NCI-H748 (cell line): ENCODE data around the gene MAP3K4.

Source experiments
- DNase-seq: peaks from one replicate; lab custom pipeline; 2025; ENCODE audit not compliant: unreplicated experiment; lab: John Stamatoyannopoulos, UW

The MAP3K4 gene, protein sequence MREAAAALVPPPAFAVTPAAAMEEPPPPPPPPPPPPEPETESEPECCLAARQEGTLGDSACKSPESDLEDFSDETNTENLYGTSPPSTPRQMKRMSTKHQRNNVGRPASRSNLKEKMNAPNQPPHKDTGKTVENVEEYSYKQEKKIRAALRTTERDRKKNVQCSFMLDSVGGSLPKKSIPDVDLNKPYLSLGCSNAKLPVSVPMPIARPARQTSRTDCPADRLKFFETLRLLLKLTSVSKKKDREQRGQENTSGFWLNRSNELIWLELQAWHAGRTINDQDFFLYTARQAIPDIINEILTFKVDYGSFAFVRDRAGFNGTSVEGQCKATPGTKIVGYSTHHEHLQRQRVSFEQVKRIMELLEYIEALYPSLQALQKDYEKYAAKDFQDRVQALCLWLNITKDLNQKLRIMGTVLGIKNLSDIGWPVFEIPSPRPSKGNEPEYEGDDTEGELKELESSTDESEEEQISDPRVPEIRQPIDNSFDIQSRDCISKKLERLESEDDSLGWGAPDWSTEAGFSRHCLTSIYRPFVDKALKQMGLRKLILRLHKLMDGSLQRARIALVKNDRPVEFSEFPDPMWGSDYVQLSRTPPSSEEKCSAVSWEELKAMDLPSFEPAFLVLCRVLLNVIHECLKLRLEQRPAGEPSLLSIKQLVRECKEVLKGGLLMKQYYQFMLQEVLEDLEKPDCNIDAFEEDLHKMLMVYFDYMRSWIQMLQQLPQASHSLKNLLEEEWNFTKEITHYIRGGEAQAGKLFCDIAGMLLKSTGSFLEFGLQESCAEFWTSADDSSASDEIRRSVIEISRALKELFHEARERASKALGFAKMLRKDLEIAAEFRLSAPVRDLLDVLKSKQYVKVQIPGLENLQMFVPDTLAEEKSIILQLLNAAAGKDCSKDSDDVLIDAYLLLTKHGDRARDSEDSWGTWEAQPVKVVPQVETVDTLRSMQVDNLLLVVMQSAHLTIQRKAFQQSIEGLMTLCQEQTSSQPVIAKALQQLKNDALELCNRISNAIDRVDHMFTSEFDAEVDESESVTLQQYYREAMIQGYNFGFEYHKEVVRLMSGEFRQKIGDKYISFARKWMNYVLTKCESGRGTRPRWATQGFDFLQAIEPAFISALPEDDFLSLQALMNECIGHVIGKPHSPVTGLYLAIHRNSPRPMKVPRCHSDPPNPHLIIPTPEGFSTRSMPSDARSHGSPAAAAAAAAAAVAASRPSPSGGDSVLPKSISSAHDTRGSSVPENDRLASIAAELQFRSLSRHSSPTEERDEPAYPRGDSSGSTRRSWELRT (N-terminal part only)

DNA sequence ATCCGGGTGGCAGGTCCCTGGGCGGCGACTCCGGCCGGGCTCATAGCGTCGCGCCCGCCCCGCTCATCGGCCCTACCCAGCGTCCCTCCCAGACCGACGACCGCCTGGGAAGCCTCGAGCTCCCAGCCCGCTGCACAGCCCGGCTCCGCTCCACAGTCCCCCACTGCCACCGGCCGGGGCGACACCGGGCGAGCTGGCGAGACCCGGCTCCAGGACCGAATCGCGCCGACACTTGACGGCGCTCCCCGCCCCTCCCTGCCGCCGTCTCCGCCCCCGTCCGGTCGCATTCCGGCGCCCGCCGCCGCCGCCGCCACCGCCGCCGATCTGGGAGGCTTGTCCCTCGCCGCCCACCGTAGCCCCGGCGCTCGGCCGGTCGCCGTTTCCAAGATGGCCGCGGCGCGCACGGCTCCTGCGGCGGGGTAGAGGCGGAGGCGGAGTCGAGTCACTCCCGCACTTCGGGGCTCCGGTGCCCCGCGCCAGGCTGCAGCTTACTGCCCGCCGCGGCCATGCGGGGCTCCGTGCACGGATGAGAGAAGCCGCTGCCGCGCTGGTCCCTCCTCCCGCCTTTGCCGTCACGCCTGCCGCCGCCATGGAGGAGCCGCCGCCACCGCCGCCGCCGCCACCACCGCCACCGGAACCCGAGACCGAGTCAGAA lies at the start of gene MAP3K4:
Gene MAP3K4, plus strand, starts transcription at position 364 of the 655 bp plus-strand sequence. Its CDS starts 163 bp downstream, at position 527.
- peak; percentile 86 for DNase-seq

DNA sequence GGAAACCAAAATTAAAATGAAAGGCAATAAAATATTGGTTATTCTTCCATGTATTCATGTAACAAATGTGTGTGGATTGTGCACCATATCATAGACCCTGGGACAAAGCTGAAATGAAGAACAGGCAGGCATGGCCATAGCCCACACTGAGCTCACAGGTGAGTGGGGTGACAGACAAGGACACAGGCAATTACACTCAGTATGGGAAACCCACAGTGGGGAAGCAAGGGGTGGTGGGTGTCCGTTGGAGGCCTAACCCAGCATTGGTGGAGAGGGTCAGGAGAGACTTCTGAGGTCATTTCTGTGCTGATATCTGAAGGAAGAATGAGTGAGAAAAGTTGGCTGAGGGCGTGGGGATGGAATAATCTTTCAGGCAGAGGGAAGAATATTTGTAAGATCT lies 47.6 kb upstream of the MAP3K4 start:
- DNase-seq, result no peak

DNA sequence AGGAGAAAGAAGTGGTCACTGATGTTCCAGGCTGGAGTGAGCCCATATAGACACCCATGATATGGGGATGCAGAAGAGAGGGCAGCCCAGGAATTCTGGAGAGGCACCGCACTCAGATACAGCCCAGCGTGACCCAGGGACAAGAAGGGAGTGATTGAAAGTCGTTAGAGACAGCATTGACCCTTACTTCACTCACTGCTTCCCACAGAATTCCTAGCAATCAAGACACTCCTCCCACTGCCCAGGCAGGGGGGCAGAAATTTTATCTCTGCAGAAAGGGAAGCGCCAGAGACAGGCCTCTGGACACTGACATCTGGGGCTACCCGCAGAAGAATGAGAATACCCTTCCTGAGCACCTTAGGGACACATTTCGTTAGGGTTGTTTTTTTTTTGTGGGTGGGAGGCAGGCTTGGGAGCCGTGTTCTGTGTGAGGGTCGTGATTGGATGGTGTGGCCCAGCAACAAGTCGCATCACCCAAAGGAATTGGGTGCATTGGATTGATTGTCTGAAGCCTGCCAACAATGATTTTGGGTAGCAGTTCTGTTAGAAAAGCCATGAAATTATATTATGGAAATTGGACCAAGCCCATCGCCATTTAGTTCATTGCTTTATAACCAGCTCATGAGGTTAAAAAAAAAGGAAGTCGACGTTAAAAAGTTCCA lies 45.9 kb upstream of the MAP3K4 start:
- DNase-seq, result no peak

DNA sequence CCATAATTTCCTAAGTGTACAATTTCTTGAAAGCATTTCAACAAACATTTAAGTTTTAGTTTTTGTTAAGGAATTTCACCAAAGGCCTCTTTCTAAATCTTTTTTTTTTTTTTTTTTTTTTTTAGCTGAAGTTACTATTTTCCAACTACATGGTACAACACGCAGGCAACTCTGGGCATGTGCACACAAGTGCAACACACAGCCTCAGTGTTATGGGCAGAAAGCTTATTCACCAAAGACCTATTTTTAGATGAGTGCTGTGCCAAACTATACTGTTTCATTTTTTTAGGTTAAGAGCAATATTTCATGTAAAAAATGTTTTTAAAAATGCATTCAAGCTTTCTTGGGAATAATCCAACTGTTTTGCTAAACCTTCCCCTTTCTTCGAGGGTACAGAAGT lies 42.0 kb upstream of the MAP3K4 start:
- no peak for DNase-seq

DNA sequence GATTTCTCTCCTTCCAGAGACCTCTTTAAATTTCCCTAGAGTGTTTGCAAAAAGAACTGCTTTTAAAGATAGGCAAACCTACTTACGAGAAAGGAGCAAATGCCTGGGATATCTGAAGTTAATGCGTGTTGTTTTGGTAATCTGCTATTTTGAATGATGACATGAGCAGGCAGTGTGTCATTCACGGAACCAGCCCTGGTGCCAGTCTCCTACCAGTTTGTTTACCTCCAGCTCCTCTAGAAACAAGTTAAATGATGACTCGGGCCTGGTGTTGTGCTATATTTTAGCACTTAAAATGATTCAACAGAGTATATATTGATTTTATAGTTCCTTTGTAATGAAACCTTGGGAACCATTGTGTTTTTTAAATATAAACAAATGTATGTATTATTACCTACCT lies 41.1 kb upstream of the MAP3K4 start:
- peak; percentile 37 for DNase-seq

DNA sequence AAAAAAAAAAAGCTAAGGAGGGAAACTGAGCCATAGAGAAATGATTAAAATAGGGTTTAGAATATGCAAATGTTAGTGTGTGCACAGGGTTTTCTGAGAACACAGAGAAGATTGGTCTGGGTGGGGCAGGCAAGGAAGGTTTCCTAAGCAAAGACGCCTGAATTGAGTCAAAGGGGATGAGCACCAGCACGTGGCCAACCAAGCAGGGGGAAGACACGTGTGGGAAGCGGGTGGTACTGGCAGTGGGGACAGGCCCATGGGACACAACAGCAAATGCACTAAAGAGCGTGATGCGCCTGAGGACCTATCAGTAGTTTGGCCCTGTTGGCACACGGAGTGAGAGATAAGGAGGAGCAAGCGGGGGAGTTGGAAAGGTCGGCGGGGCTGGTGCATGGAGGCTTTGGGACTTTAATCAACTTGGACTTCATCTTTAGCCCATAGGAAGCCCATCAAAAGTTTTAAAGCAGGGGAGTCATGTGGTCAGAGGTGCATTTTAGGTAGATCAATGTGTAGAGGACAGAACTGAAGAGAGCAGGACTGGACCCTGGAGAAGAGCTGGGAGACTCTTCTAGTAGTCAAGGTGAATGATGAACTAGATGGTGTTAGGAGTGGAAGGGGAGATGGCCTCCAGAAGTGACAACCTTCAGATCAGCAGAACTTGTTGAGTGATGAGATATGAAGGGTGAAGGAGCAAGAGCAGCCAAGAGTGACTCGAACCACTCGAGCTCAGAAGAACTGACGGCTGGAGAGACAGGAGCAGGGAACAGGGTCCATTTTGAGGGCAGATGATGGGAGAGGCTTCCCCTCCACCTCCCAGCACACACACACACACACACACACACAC lies 40.2 kb upstream of the MAP3K4 start:
- no peak for DNase-seq

DNA sequence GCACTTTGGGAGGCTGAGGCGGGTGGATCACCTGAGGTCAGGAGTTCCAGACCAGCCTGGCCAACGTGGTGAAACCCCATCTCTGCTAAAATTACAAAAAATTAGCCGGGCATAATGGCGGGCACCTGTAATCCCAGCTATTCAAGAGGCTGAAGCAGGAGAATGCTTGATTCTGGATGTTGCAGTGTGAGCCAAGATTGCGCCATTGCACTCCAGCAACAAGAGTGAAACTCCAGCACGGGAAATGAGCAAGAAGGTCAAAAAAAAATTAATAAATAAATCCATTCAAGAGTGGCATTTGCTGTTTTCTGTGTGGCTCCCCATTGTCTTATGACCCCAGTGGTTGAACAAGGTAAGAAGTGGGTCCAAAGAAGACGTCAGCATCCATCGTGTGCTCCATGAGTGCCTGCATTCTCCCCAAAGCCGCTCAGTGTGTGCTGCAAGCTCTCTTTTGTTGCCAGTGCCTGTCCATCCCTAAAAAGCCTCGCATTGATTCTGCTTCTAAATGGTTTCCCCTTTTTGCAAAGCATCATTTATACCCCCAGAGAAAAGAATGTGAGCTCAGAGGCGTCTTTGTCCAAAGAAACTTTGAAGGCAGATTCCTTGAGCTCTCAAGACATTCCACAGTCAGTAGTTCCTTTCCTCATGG lies 38.8 kb upstream of the MAP3K4 start:
- DNase-seq, result no peak

DNA sequence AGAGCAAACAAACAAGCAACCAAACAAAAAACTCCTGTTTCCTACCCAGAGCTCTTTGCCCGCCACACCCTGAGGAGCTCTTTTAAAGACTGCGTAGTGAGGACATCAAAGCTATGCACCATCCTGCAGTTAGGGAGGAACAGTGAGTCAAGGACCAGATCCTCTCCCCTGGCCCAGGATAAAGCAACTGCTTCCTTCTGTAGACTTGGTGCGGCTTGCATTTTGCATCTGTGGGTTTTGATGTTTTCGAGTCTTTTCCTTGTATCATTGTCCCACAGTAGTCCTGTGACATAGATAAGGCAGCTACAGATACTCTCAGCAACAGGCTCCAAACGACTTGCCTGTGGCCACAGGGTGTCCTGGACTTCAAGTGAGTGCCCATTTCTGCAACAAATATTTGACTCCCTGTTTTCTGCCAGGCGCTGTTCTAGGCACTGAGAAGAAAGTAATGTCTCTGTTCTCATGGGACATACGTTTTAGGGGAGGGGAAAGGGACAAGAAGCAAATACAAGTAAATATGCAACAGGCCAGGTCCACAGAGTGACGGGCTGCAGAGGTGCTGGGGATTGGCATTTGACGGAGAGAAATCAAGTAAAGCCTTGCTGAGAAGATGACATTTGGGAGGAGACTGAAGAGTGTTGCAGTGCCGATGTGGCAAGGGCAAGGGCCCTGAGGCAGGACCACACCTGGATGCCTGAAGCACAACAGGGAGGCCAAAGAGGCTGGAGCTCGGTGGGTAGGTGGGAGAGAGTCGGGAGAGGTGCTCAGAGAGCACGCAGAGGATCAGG lies 35.9 kb upstream of the MAP3K4 start:
- DNase-seq, result no peak

DNA sequence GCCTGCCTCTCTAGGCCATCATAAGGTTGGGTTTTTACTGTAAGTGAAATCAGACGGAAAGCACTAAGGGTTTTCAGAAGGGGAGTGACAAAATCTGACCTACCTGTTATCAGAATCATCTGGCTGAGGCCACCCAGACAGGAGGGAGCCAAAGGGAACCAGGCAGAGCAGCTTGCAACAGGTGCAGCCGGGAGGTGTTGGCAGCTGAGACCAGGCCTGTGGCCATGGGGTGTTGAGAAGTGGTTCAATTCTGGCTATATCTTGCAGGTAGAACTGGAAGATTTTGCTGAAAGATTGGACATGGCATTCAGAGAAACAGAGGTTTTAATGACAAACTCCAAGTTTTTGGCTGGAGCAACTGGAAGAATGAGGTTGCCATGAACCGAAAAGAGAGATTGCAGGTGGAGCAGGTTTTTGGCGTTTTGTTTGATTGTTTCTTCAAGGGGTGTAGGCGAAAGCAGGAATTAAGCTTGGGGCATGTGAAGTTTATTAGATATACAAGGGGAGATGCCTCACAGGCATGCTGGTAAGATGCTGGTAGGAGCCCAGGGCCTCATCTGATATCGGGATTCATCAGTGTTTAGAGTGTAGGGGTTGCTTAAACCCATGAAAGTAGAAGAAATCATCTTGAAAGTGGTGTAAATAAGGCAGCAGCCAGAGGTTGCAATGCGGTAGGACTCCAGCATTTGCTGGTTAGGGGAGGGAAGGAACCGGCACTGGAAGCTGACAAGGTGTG lies 35.1 kb upstream of the MAP3K4 start:
- no peak for DNase-seq

DNA sequence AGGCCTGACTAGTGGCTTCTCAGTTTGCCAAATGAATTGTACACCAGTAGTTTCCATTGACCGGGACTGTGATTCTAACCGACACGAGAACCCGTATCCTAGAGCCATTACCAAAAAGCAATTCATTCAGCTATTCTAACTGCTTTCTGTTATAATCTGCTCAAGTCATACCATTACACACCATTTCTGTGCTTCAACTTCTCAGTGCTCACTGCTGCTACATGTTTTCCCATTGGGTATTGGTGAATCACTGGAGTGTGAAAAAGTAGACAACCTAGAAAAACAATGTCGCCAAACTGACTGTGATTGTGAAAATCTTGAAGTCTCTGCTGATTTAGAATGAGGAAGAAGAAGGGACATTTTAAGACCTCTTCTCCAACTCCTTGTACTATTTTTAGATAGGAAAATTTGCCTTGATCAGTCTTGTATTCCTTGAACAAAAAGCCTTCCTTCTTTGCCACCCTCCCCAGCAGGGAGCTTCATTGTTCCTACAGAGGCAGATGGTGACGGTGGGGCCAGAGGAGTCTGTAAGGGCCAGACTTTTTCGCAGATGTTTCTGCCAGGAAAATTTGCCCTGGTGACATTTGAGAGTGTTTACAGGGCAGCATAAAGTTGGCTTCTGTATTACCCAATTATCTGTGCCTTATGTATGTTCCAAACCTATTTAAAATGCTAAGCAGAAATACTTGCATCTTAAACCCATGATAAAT lies 31.7 kb upstream of the MAP3K4 start:
- DNase-seq, result peak; percentile 18

DNA sequence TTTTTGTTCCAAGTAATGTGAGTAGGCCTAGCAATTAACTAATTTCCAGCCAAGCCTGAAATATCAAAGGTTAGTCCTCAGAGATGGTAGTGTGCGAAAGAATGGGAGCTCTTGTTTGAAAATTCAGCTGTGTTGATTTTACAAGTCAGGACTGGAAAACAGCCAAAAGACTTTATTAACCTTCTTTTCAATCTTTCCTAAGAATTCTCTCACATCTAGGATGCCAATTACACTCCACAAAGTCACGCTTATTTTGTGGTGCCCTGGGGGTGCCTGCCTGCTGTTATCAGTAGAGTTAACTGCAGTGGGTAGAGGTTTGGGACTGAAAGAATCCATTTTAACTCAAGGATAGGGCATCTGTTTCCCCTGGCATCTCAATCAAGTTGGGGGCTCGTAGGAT lies 30.7 kb upstream of the MAP3K4 start:
- DNase-seq, result peak; percentile 36

DNA sequence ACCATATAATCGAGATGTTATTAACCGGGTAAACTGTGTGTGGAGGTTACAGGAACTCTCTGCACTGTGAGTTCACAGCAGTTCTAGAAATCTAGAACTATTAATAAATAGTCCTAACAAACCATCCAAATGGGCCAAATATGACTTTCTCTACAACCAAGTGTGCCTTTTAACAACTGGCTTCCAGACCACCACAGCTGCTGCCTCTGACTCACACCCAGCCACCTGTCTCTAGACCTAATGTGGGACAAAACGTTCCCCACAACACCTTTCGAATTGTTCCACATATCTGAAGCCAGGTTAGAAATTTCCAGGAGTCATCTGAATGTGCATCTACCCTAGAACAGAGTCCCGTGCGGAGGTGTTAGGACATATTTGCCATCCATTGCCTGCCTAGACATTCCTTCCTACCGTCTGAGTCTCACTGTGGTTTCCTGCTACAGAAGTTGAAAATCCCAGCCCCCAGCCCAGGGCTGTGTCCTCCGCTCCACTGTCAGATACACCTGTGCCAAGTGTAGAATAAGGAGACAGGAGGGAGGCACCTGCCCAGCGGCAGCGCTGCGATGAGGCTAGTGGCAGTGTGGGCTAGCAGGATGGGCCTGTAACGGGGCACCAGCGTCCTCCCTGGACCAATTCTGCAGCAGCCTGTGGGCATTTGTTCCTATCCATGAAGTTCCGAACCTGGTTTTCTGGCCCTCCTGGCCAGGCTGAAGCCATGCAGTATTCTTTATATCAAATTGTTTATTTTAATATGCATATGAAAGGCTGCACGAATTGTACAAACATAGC lies 28.5 kb upstream of the MAP3K4 start:
- no peak for DNase-seq

DNA sequence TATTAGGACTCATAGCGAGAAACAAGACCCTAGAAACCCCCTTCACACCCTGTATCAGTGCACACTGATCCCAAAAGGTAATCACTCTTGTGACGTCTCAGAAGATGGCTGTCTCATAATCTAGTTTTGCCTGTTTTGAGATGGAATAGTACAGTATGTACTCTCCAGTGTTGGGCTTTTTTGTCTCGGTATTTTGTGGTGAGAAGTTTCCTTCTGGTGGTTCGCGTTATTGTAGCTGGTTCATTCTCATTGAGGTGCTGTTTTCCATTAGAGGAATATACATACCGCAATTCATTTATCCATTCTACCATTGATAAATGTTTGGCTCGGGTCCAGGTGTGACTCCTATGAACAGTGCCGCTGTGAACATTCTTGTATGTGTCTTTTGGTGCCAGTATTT lies 27.9 kb upstream of the MAP3K4 start:
- DNase-seq, result peak; percentile 49

DNA sequence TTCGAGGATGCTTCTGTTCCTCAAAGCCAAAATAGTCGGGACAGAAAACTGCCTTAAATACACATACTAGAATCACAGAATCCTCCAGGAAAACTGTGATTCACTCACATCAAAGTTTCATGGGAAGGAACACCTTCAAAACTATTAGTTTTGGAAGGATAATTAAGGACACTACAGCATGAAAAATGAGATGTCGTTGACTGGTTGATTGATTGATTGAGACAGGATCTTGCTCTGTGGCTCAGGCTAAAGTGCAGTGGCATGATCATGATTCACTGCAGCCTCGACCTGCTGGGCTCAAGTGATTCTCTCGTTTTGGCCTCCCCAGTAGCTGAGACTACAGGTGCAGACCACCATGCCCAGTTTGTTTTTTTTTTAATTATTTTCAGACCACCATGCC lies 25.7 kb upstream of the MAP3K4 start:
- no peak for DNase-seq

DNA sequence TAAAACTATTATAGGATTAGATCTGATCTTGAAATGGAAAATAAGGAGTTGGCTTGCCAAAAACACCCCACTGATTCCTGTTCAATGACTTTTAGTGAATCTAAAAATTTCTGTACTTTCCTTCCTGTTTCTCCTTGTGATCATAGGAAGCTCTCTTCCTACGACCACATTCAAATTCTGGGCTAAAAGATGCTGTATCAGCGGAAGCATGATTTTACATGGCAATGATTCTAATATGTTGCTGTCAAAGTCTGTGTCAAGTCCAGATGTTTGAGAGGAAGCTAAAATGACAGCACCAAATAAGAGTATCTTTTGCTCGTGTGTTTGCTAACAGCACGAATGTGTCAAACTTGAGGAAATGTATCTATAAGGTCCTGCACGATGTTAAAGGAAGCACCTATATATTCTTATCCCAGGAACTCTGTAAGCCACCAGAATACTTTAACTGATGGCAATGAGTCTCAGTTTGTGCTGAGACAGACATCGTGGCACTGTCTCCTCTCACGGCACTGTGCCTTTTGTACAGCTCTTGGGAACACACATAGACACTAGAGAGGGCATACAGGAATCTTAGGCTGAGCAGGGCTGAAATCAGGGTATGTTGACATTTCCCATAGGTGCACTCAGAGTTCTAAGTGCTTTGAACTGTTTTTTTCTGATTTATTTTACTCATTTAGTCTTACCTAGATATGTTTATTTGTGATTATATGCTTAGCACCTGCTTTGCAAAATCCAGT lies 24.9 kb upstream of the MAP3K4 start:
- no peak for DNase-seq
